Subcutaneous abdominal adipose tissue (tissue), 5 donors: ENCODE measurements around the gene SLC16A11.

ENCODE experiments used
- H3K27ac ChIP-seq: one replicate; pipeline ENCODE4 v1.7.0; 2013; ENCODE audit warnings: low read depth, mild to moderate bottlenecking, inconsistent platforms, low read length, moderate library complexity
- H3K27me3 ChIP-seq, 5 donors: one replicate each; pipeline ENCODE4 v1.7.0; 2013; ENCODE audit warnings: low read length in 5 of 5, inconsistent platforms in 1 of 5; ENCODE audit not compliant: control insufficient read depth in 5 of 5, insufficient read depth in 4 of 5
- H3K36me3 ChIP-seq, 5 donors: one replicate each; pipeline ENCODE4 v1.7.0; 2013; ENCODE audit warnings: low read length in 5 of 5; ENCODE audit not compliant: control insufficient read depth in 5 of 5, insufficient read depth in 5 of 5
- H3K4me1 ChIP-seq, 5 donors: one replicate each; pipeline ENCODE4 v1.7.0; 2013; ENCODE audit warnings: low read length in 5 of 5, mild to moderate bottlenecking in 3 of 5, moderate library complexity in 1 of 5; ENCODE audit not compliant: control insufficient read depth in 5 of 5, insufficient read depth in 5 of 5
- H3K4me3 ChIP-seq, 5 donors: one replicate each; pipeline ENCODE4 v1.7.0; 2013; ENCODE audit warnings: low read length in 5 of 5, low read depth in 1 of 5
- H3K9ac ChIP-seq, 5 donors: one replicate each; pipeline ENCODE4 v1.7.0; 2013; ENCODE audit warnings: low read length in 5 of 5, mild to moderate bottlenecking in 4 of 5, moderate library complexity in 3 of 5
- H3K9me3 ChIP-seq, 5 donors: one replicate each; pipeline ENCODE4 v1.7.0; 2013; ENCODE audit warnings: low read length in 5 of 5; ENCODE audit not compliant: control insufficient read depth in 5 of 5
- donor health status: healthy.
- donor health status: healthy.
- donor health status: healthy.
- donor health status: healthy.
- donor health status: healthy.

SLC16A11 gene

DNA sequence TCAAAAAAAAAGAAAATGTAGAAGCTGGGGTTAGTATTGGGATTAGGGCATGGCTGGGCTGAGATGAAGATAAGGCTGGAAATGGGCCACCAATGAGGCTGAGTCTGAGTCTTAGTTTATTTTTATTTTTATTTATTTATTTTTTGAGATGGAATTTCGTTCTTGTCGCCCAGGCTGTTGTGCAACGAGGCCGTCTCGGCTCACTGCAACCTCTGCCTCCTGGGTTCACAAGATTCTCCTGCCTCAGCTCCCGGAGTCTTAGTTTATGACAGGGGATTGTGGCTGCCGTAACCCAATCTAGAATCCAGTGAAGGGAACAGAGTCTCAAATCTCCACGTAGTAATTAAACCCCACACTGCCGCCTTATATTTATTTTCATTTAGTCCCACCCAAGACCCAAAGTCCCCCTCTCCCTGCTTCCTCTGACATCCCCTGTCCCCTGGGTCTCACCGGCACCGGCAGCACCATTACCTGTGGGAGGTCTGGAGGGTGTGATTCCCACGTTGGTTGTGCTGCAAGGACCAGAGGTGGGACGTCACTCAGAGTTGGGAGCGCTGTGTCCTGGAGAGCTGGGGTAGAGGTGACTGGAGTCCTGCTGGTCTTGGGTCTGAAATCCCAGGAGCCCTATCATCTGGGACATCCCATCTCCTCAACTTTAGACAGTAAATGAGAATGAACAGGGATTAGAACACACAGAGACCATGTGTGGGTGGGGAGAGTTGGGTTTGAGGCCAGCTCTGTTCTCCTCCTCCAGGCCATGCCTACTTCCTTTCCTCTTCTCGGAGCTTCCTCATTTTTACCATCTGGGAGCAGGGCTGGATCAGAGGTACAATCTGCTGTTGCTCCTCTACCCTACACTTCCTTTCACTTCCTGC lies 35.9 kb upstream of the SLC16A11 start, which contains the start of gene CLEC10A:
CLEC10A (minus strand) TSS at position 671 of the 875 bp plus-strand sequence. CDS start 1,439 bp downstream, outside the sequence.
- Histone ChIP-seq H3K36me3 (no peaks in the 10 kb centered on the region), H3K9ac (no peak within 1 kb of the TSS), H3K27ac (peak within 1 kb of the TSS; percentile 37), H3K4me3 (peak within 1 kb of the TSS; percentile 23 to 60 (median 41)), H3K27me3 (peaks cover 0 to 8% (median 0%) of the 10 kb centered on the region in 5 donors), H3K9me3 (no peaks in the 10 kb centered on the region), H3K4me1 (peaks cover 1 to 41% (median 13%) of the 10 kb centered on the region in 5 donors)

DNA sequence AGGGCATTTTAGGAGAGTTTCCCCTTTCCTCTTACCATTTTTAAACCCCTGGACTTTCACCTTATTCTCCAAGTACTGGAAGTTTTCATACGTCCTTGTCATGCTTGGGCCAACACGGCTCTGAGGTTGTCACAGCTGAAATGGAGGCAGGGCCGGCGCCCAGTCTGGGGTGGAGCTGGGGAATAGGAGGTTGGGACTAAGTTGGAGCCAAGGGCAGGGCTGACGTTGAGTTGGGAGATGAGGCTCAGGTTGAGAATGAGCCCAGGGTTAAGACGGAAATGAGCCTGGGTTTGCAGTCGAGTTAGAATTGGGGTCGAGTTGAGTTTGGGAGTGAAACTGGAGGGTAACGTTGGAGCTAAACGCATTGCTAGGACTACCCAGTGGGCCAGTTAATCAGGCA lies 34.8 kb upstream of the SLC16A11 start:
- Histone ChIP-seq H3K4me3 (peak overlapping the region in 2 of 5 donors; percentile 17 to 32), H3K9me3 (no peaks in the 10 kb centered on the region), H3K36me3 (no peaks in the 10 kb centered on the region), H3K9ac (no peak overlapping the region), H3K27ac (no peak overlapping the region), H3K4me1 (peaks cover 1 to 31% (median 10%) of the 10 kb centered on the region in 5 donors), H3K27me3 (peaks cover 0 to 11% (median 0%) of the 10 kb centered on the region in 5 donors)

DNA sequence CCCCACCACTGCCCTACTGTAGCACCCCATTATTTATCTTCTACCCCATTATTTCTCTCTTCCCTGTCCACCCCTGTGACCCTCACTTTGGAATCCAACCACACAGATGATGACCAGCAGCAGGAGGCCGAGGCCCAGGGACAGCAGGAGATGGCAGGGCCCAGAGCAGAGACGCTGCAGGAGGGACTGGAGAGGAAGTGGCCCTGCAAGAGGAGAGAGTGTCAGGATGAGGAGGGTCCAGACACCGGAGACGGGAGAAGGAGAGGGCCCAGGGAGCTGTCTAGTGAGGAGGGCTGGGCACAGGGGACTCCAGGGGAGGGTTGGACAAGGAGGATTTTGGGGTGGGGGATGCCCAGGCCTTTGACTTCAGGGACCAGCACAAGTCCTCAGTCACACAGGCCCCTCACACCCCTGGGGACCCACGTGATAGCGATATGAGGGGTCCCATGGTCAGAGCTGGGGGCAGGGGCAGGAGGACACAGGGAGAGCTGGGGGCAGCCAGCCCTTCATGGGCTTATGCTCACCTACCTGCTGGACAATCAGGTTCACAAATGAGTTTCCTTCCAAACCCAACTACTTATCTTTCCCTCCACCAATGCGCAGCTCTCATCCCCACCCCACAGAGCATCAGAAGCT lies 34.1 kb upstream of the SLC16A11 start:
- no peaks in the 10 kb centered on the region for H3K9me3 ChIP-seq
- H3K4me1 ChIP-seq, result peaks cover 0 to 27% (median 8%) of the 10 kb centered on the region in 5 donors
- H3K36me3 ChIP-seq, result no peaks in the 10 kb centered on the region
- H3K4me3 ChIP-seq, result no peak overlapping the region
- no peak overlapping the region for H3K9ac ChIP-seq
- H3K27me3 ChIP-seq, result peaks cover 0 to 8% (median 0%) of the 10 kb centered on the region in 5 donors
- H3K27ac ChIP-seq, result no peak overlapping the region

DNA sequence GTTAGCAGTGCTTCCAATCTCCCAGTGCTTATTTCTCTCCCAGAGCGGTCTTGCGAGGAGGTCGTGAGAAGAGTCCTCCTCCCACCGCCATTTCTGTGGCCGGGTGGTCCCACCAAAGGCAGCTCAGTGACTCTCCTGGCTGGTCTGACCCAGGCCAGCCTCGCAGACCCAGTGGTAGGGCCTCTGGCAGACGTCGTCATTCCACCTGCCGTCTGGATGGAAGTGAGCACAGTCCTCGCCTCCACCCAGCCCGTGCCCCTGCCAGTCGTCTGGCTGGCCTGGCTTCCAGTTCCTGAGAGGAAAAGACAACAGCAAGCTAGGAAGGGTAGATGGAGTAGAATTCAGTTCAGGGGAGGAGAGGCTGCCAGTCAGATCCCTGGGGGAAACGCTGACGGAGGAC lies 31.0 kb upstream of the SLC16A11 start:
- H3K27ac ChIP-seq, result no peak overlapping the region
- H3K9me3 ChIP-seq, result no peaks in the 10 kb centered on the region
- no peak overlapping the region for H3K4me3 ChIP-seq
- H3K36me3 ChIP-seq, result no peaks in the 10 kb centered on the region
- H3K27me3 ChIP-seq, result peaks cover 0 to 8% (median 0%) of the 10 kb centered on the region in 5 donors
- no peak overlapping the region for H3K9ac ChIP-seq
- H3K4me1 ChIP-seq, result peaks cover 0 to 11% (median 2%) of the 10 kb centered on the region in 5 donors

DNA sequence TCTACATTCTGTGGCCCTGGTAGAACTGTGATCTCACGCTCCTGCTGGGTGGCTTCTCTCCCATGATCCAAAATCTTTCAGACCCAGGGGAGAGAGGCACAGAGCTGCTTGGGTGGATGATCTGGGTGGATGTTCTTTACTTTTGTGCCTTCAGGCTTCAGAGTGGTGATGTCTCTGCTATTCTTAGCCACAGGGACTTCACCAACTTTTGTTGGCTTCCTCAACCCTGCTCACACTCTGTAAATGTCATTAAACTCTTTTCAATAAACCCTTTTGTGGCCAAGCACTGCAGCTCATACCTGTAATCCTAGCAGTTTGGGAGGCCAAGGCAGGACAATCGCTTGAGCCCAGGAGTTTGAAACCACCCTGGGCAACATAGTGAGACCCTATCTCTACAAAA lies 28.5 kb upstream of the SLC16A11 start:
- H3K9me3 ChIP-seq, result peaks cover 2 to 15% (median 8%) of the 10 kb centered on the region in 5 donors
- peaks cover 0 to 8% (median 0%) of the 10 kb centered on the region in 5 donors for H3K27me3 ChIP-seq
- H3K4me1 ChIP-seq, result no peaks in the 10 kb centered on the region
- H3K36me3 ChIP-seq, result no peaks in the 10 kb centered on the region
- H3K4me3 ChIP-seq, result no peak overlapping the region
- H3K27ac ChIP-seq, result no peak overlapping the region
- H3K9ac ChIP-seq, result no peak overlapping the region

DNA sequence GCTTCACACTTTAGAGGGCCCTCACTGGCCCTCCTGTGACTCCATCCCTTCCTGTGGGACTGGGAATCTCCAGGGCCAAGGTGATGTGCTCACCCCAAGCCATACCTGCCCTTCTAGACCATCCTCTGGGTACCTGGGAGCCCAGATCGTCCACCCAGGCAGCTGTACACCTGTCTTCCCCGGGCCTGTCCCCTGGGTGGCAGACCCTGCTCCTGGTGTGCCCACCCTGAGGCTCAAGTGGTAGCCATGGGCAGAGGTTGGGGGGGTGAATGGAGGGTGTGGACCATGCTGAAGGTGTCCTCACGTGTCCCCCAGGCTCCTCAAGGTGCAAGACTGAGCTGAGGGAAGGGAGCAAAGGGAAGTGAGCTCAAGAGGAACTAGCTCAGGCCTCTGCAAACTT lies 26.8 kb upstream of the SLC16A11 start:
- Histone ChIP-seq H3K9me3 (peaks cover 2 to 15% (median 9%) of the 10 kb centered on the region in 5 donors), H3K36me3 (no peaks in the 10 kb centered on the region), H3K4me1 (no peaks in the 10 kb centered on the region), H3K9ac (no peak overlapping the region), H3K27me3 (peaks cover 0 to 3% (median 0%) of the 10 kb centered on the region in 5 donors), H3K4me3 (no peak overlapping the region), H3K27ac (no peak overlapping the region)

DNA sequence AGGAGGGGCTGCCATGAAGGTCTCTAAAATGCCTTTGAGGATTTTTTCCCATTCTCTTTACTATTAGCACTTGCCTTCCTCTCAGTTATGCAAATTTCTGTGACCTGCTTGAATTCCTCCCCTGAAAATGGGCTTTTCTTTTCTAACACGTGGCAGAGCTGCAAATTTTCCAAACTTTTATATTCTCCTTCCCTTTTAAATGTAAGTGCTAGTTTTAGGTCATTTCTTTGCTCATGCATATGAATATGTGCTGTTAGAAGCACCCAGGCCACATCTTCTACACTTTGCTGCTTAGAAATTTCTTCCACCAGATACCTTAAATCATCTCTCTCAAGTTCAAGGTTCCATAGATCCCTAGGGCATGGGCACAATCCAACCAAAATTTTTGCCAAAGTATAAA lies 24.4 kb upstream of the SLC16A11 start:
- no peak overlapping the region for H3K4me3 ChIP-seq
- no peak overlapping the region for H3K27ac ChIP-seq
- H3K9ac ChIP-seq, result no peak overlapping the region
- no peaks in the 10 kb centered on the region for H3K36me3 ChIP-seq
- H3K9me3 ChIP-seq, result peaks cover 2 to 15% (median 9%) of the 10 kb centered on the region in 5 donors
- no peaks in the 10 kb centered on the region for H3K4me1 ChIP-seq
- H3K27me3 ChIP-seq, result peaks cover 0 to 8% (median 2%) of the 10 kb centered on the region in 5 donors

DNA sequence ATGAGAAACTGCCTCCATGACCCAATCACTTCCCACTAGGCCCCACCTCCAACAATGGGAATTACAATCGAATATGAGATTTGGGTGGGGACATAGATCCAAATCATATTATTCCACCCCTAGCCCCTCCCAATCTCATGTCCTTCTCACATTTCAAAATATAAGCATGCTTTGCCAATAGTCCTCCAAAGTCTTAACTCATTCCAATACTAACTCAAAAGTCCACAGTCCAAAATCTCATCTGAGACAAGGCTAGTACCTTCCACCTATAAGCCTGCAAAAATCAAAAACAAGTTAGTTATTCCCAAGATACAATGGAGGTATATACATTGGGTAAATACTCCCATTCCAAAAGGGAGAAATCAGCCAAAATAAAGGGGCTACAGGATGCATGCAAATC lies 23.3 kb upstream of the SLC16A11 start:
- Histone ChIP-seq H3K9ac (no peak overlapping the region), H3K36me3 (no peaks in the 10 kb centered on the region), H3K27me3 (peaks cover 0 to 8% (median 2%) of the 10 kb centered on the region in 5 donors), H3K9me3 (peaks cover 2 to 15% (median 9%) of the 10 kb centered on the region in 5 donors), H3K4me1 (no peaks in the 10 kb centered on the region), H3K4me3 (no peak overlapping the region), H3K27ac (no peak overlapping the region)

DNA sequence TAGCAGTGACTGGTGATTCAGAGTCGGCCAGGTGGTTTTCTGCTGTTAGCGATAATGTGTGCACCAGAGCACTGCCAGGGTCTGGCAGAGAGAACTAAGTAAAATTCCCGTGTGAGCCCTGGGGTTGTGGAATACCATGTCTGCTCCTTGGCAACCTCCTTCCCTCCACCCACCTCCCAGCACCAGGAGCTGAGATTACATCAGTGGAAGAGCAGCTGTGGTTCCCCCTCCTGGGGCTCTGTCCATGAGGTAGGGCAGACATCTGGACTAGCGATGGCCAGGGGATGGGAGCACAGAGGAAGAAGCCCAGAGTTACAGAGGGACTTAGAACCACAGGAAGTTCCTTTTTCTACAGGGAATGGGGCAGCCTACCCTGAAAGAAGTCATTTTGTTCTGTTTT lies 20.4 kb upstream of the SLC16A11 start:
- no peak overlapping the region for H3K27ac ChIP-seq
- no peaks in the 10 kb centered on the region for H3K36me3 ChIP-seq
- H3K9me3 ChIP-seq, result peaks cover 2 to 15% (median 8%) of the 10 kb centered on the region in 5 donors
- peaks cover 0 to 8% (median 4%) of the 10 kb centered on the region in 5 donors for H3K27me3 ChIP-seq
- no peak overlapping the region for H3K4me3 ChIP-seq
- H3K4me1 ChIP-seq, result peaks cover 0 to under 1% (median 0%) of the 10 kb centered on the region in 5 donors
- no peak overlapping the region for H3K9ac ChIP-seq
